NCI-H2029 (cell line): ENCODE measurements around the gene CHD6.

ENCODE experiments used
- DNase-seq: peaks from one replicate; lab custom pipeline; 2025; lab: John Stamatoyannopoulos, UW

The CHD6 gene

DNA sequence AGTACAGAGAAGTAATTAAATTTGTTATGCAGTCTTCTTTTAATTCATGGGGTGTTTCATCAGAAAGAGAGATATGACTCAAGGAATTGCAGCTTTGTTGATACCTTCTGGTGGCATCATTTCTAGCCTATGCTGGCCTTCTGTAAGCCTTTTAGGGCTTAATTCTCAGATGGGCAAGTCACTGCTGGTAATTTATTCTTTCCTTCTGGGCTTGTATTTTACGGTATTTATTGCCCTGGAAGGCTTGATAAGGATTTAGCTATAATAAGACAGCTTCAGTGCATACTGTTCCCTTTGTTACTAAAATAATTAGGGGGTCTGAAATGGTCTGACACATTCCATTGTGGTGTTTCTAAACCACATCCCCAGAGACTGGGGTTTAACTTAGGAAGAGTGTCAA is 193.6 kb downstream of the CHD6 start:
- DNase-seq, result no peak

DNA sequence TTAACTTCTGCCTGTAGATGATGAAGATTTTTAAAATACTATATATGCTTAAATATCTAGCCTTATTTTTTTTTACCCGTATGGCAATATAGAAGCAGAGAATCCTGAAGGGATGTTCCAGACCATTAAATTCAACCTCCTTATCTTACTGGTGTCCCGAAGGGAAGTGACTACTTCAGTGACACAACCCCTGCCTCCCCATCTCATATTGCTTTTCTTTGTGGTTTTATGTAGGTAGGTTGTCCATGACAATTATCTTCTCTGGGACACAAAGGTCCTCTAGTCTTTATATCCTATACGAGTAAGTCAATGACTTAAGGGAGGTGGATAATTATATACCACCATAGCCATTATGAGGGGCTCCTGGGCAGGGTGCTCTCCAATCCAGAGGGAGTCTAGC is 194.2 kb downstream of the CHD6 start:
- no peak for DNase-seq

DNA sequence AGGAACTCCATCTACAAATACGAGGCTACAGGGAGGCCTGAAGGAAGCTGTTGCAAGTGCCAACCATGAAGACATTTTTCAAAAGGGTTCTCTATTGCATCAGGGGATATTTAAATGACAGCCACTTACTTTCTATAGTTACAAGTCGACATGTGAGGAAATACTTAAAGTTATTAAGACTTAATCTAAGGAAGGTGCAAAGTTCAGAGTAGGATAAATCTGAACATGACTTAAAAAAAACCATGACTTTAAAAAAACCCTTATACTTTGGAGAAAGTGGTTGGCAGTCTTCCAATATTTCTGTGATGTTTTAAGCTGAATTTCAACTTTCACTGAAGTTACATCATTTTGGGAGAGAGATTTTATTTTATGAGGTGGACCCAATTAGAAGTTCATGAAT is 195.2 kb downstream of the CHD6 start:
- no peak for DNase-seq

DNA sequence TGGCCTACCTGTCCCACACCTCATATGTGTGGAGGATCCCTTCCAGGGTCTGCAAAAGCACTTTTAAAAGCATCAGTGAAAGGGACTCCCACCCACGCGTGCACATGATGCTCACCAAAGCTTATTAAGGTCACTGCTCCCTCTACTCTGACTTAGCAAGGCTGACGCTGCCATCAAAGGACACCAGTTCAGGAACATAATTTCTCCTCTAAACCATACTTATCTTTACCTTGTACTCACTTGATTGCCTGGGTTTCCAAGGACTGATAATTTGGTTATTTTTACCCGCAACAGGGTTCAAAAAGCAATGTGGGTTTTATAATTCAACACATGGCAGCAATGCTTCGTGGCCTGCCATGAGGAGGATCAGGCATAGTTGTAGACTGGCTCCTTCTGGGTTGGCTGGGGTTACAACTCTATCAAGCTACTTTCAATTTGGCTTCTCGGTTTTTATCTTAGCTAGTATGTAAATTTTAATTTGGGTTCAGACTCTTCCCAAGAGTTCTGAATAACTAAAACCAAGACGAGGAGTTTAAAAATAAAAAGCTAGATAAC is 199.4 kb downstream of the CHD6 start:
- no peak for DNase-seq

DNA sequence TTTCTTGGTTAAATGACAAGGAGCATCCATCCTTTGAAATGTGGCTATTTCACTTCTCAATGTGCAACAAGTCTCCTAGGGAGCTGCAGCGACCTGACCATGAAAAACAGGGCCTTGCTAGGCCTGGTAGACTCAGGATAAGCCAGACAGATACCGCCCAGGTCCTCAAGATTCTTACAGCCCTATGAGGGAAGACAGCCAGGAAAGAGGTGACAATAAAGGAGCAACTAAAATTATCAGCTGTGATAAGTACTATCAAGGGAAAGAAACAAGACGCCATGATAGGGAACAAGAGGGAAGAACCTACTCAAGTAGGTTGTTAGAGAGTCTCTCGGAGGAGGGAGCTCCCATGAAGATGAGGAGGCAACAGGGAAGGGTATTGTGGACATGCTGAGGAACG is 200.1 kb downstream of the CHD6 start:
- DNase-seq, result no peak

DNA sequence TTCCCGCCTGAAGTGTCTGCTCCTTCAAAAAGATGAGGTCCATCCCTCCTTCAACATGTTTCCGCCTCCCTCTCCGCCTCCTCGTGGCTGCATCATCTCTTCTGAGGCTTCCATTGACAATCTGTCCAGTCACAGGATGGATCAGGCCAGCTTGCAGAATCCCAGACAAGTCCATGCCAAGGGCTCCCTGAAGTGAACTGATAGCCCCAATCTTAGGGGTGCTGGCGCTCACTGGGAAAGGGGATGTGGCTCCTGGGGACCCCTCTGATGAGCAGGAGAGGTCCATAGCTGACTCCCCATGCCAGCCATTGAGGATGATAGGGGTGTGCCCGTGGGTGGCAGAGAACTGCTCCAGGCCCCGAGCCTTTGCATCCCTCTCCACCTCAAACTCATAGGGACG is 203.0 kb downstream of the CHD6 start:
- DNase-seq, result no peak

DNA sequence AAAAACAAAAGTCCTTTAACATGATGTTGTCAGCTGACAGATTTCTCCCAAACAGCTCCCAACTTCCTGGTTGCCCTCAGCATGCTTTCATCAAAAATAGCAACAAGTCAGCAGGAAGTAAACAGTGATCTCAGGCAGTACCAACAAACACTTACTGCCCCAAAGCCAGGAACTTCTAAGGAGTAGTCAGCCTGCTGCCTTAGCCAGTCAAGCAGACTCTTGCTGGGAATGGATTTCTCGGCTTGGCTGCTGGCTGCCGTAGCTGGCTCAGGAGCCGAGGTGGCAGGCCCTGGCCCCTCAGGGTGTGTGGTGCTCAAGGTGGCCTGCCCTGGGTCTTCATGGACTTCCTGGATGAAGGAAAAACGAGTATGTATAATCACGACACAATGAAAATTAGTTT is 205.0 kb downstream of the CHD6 start:
- no peak for DNase-seq

DNA sequence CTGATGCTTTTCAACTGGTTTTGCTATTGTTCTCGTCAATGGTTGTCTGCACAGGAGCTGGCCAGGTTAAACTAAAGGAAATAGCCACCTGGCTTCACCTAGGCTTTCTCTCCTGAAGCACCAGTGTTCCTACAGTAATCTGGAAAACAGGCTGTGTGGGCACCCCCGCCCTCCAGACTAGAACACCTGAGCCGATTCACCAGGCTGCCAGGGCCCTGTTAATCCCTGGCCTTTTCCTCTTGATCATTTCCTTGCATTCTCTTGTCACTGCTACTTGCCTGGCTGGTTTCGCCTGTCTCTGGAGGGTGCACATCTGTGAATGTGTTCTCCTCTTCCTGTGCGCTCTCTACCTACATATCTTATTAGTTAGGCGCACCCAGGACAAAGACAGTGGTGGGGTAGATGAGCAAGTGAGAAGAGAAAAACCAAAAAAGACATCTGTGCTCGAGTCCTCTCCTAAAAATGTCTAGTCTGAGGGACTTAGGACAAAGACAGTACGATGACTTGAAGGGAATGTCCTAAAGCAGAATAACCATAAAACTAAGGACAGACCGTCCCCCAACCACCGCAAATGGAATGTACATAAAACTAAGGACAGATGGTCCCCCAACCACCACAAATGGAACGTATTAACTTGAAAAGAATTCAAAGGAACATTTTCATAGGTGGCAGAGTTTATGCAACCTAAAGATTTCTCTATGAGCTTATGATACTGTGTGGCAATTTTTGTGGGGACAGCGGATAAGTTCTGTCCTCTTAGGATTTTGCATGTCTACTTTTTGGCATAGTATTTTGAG is 205.7 kb downstream of the CHD6 start:
- DNase-seq, result no peak

DNA sequence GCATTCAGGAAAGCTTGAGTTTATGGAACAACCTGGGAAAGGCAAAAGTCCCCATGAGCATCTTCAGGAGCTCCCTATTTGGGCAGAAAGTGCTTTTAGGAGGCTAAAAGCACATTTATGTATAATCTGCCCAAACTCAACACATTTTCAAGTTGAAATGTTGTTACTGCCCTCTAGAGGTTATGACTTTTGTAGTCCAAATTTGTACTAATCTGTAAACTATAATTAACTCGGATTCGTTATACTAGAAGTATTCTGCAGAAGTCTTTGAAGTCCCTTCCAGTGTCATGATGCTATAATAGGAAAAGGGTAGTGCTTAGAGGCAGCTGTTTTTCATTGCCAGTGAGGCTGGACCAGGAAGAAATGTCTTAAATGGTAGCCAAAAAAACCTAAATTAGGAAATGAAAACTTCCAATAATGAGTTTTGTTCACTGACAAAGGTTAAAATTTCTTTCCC is 206.8 kb downstream of the CHD6 start:
- DNase-seq, result no peak

DNA sequence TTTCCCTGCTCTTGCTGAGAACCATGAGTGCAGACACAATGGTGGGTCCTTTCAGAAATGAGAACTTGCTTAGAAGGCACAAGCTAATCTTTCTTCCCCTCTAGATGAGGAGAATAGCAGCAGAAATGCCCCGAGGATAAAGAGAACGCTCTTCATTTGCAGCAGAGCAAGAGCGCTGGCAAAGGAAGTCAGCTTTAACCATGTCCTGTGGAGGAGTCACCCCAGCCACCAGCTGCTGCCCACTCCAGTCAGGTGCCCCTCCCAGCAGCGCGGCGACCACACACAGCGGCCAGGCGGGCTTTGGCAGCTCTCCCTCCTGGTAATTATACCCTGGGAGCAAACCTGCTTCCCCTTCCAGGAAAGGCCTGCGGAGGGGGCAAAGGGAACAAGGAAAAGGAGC is 209.2 kb downstream of the CHD6 start:
- peak; percentile 25 for DNase-seq

DNA sequence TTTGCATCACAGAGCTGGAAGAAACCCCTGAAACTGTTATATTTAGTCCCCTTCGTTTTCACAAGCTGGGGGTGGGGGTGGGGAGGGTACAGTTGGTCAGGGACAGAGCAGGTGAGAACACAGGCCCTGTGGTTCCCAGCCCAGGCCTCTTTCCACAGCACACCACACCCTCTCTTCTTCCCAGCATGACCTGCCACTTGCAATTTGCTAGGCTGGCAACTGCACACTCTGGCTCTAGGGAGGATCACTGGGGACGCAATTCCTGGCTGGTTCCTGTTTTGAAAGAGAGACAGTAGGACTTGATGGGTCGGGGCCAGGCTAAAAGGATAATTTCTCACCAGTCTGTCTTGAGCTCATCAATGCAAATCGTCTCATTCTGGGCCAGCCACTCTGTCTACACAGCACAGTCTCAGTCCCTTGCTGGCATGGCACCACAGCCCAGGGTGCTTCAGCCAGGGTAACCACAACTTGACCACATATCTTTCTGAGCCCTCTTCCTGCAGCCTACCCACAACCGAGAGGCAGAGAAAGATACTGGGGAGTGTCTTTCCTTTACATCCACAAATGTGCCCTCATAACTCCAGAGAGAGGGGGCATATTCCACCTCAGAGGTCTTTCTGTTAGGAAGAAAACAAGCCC is 209.9 kb downstream of the CHD6 start:
- DNase-seq, result no peak

DNA sequence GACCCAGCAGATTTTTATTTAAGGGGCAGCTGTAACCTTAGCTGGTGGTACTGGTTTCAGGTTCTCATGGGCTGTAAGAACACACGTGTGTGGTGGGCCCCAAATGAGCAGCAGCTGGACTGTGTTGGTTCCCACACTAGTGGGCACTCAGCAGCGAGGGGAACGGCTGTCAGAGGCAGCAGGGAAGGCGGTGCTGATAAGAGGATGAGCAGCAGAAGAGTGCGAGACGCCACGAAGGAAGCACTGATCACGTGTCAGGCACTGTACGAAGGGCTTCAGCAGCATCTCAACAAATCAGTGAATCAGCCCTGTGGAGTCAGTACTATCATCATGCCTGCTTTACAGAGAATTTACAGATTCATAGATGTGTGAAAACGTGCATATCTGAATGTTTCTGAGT is 210.6 kb downstream of the CHD6 start:
- no peak for DNase-seq

DNA sequence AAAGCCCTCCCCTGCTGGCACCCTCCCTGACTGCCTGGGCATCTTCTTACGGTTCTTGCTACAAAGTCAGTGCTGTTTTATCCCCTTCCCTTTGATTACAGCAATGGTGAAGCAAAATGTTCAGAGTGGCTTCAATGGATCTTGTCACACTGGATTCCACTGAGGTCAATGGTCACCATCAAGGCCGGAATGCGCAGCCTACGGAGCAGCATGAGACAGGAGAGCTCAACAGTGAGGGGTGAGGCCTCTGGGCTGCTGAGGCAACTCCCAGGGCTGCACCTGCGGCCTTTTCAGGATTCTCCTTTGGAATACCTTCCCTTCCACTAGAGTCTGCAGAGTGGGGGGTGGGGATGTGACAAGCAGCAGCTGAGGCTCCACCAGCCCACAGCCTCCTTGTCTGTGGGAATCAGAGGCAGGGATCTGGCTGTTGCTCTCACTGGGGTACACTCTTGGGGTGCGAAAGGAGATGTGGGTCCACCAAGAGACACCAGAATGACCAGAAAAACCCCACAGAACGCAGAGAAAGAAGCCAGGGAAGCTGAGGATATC is 211.2 kb downstream of the CHD6 start:
- no peak for DNase-seq

DNA sequence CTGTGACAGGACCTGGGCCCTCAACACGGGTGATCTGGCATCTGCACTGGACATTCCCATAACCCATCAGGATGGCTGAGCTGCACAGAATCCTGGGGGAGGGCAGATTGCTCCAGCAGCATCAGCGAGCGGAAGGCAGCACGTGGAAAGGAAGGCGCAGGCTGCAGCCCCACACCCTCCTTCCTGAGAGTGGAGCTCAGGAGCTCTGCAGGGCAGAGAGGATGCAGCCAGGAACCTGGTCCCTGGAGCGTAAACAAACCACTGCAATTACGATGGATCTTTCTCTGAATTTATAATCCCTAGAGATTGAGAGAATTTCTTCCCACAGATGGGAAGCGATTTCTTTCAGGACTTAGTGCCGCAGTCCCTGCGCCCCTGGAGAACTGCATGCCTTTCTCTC is 211.8 kb downstream of the CHD6 start:
- no peak for DNase-seq

DNA sequence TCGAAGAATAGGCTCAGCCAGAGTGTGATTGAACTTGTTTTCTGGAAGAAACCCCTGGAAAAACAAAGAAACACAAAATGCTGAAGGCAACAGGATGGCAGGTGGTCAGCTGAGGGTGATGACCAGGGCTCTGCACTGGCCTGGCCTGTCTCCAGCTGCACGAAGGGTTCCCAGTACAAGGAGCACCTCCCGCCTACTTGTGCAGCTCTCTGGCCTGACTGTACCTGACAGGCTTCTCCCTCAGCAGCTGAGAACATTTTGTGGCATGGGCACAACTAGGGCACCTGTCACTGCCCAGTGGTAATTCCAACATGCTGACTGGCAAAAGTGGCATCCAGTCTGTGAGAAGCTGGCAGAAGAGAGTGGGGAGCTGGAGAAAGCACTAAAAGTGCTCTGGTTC is 212.7 kb downstream of the CHD6 start:
- DNase-seq, result no peak

DNA sequence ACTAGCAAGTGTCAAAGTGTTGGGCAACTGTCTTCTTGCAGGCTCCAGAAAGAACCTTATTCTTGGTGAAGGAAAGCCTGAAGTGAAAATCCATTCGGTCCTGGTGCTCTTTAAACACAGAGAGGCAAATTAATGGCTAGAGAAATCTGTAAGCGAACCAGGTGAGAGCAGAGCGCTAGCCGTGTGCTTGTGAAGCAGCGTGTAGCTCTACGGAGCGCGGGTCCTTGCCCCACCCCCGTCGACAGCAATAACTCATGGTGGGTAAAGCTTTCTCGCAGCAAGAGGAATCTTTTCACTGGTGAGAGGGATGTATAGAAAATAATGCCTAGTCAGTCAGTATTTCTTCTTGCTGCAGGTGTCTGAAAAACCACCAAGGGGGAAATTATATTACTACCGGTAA is 214.6 kb downstream of the CHD6 start:
- no peak for DNase-seq

DNA sequence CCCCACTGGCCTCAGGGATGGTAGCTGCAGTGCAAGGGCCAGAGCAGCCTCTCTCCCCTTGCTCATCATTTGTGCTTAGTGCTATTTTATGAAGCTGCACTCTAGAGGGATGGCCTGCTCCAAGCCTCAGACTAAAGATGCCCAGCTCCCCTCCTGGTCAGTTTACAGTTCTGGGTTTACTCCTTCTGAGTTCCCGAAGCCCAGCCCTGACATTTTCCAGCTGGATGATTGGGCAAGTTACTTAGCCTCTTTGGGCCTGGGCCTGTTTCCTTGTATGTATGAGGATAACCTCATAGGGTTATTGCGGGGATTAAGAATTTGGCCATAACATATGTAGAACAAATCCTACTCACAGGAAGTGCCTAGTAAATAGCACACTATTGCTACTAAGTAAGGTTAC is 219.8 kb downstream of the CHD6 start:
- no peak for DNase-seq

DNA sequence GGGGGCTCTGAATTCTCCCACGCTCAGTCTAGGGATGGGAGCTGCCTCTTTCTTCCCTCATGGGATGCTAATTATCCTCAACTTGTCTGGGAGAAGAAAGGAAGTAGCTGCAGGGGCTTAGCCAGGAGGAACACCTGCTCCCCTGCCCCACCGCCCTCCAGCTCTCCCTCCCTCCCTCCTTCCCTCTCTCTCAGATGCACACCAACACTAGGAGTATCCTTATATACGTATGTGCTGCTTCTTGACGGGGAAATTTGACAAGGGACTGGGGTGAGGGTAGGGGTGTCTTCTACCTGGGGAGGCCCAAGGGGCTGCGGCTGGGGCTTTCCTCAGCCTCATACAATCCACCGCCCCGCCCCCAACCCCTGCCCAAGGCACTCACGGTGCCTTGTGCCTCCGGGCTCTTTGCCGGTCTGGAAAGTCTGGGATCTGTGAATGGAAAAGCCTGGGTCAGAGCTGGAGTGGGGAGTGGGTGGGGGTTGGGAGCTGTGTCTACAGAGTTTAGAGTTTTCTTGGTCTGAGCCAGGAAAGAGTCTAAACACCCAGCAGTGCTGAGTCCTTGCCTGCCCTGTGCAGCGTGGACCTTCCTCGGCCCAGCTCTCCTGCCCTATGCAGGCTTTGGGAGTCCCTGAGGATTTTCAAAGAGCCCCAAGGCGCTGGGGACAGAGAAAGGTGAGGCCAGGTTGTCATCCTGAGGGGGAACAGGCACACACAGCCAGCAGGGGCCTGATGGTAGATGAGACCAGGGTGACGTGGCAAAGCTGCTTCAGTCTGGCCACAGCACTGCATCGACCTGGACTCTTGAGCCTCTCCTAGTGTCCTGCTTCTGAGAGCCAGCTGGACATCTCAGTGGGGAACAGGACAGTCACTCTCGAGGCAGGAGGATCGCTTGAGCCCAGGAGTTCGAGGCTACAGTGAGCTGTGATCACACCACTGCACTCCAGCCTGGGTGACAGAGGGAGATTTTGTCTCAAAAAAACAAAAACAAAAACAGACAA is 222.2 kb downstream of the CHD6 start:
- DNase-seq, result no peak

DNA sequence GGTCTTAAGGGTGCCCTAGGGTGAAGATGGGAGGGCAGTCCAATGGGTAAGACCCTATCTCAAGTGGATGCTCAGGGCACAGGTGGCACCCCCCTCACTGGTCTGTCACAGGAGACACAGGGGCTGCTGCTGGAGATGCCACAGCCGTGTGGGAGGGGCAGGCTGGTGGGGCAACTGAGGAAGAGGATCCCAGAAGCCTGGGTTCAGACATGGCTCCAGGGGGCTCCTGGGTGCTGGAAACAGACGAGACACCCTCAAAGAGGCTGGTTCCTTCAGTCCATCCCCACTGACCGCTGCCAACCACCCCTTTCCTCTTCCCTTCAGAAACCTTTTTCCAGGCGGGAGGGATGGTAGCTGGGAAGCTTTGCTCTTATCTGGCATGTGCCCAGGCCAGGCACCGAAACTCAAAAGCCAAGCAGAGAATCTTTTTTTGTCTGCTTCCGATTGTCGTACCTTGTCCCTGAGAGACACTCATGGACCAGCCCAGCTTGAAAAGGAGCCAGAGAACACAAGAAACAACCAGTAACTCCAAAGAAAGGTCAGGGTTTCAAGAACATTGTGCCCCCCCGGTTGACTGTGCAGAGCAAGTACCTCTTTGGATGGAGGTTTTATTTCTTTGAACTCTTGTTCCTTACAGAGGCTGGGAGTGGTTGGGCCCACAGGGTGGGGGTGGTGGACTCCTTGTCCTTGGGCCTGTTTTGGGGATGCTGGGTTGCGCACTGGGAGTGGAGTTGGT is 223.1 kb downstream of the CHD6 start:
- DNase-seq, result no peak

DNA sequence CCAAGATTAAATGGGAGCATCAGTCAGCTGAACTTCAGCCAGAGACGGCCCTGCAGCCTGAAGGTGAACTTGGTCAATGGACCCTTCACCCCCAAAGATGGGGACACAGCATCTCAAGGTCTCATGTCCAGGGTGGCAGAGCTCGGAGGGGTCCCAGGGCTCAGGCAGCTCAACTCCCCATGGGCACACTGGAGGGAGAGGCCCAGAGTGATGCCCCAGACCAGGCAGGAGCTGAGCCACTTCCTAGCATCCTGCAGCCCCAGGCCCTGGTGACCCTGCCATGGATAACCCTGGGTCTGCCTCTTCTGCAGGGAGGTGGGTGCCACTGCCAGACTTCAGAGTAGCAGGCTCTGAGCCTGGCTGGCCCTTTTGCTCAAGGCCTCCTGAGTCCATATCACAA is 224.1 kb downstream of the CHD6 start:
- DNase-seq, result no peak

DNA sequence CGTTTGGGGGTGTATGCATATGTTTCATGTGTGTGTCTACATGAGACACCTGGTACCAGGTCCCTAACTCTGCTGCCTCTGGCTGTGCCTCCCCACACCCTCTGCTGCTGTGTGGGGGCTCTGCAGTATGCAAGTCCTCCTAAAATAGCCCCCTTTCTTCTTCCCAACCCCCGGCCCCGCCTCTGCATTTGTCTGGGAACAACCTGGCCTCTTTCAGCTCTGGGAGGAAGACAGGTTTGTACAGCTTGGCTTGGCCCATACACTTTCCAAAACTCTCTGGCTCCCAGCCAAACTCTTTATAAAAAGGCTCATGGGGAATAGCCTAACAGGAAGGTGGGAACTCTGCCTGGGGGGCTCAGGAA is 224.5 kb downstream of the CHD6 start:
- DNase-seq, result no peak
